NK-92 treated with Interleukin-12 subunit alpha and Interleukin-12 subunit beta, amount 100 ng/mL, for 24 hours (cell line): ENCODE data around the gene PPP2R5C.
"Not testable (repeated sequence)": the region's sequence is repeated elsewhere in the genome, so short reads cannot be mapped to it uniquely, and the experiment has no call there.

Source experiments
- DNase-seq: peaks from one replicate; lab custom pipeline; 2025; lab: John Stamatoyannopoulos, UW

The PPP2R5C gene

GRCh38 chr14:101727611-101728366, 33.7 kb upstream of the PPP2R5C start:
- no peak for DNase-seq

GRCh38 chr14:101728367-101728742, 33.2 kb upstream of the PPP2R5C start:
- DNase-seq = no peak

GRCh38 chr14:101729382-101729781, 32.1 kb upstream of the PPP2R5C start:
- no peak for DNase-seq

- DNase-seq = not testable (repeated sequence)
Measured at GRCh38 chr14:101730157-101730556, 31.4 kb upstream of the PPP2R5C start.

- no peak for DNase-seq
Measured at GRCh38 chr14:101730626-101731186, 30.8 kb upstream of the PPP2R5C start.

- peak; percentile 61 for DNase-seq
Measured at GRCh38 chr14:101731187-101732080, 30.1 kb upstream of the PPP2R5C start.

- DNase-seq = no peak
Measured at GRCh38 chr14:101732118-101732517, 29.4 kb upstream of the PPP2R5C start.

GRCh38 chr14:101733211-101733610, 28.3 kb upstream of the PPP2R5C start:
- no peak for DNase-seq

GRCh38 chr14:101734246-101734847, 27.2 kb upstream of the PPP2R5C start:
- no peak for DNase-seq

GRCh38 chr14:101735453-101735852, 26.1 kb upstream of the PPP2R5C start:
- no peak for DNase-seq

- DNase-seq = no peak
Measured at GRCh38 chr14:101736071-101736470, 25.4 kb upstream of the PPP2R5C start.

- no peak for DNase-seq
Measured at GRCh38 chr14:101736585-101736984, 24.9 kb upstream of the PPP2R5C start.

- DNase-seq = no peak
Measured at GRCh38 chr14:101737414-101738339, 23.8 kb upstream of the PPP2R5C start.

GRCh38 chr14:101738703-101739320, 22.7 kb upstream of the PPP2R5C start:
- DNase-seq = no peak

- DNase-seq = no peak
Measured at GRCh38 chr14:101739446-101740141, 21.9 kb upstream of the PPP2R5C start.

GRCh38 chr14:101740981-101741380, 20.5 kb upstream of the PPP2R5C start:
- DNase-seq = no peak

GRCh38 chr14:101743701-101744100, 17.8 kb upstream of the PPP2R5C start:
- no peak for DNase-seq

GRCh38 chr14:101744382-101744781, 17.1 kb upstream of the PPP2R5C start:
- not testable (repeated sequence) for DNase-seq

- DNase-seq = not testable (repeated sequence)
Measured at GRCh38 chr14:101749756-101750155, 11.8 kb upstream of the PPP2R5C start.

- DNase-seq = no peak
Measured at GRCh38 chr14:101754893-101755292, 6.6 kb upstream of the PPP2R5C start.
